ENCODE measurements around the gene GALNT14.

Gene GALNT14

GRCh38 chr2:30959653-30960052 is 178.6 kb downstream of the GALNT14 start:
- no peak overlapping the region for H2AFZ ChIP-seq
- no peaks in the 10 kb centered on the region for H3K9me3 ChIP-seq (ENCODE audit: control insufficient read depth, low read length)
- H3K4me3 ChIP-seq (ENCODE audit: low read depth, low read length): no peak overlapping the region
- H3K27me3 ChIP-seq (ENCODE audit: control insufficient read depth, insufficient read depth, low read length): no peaks in the 10 kb centered on the region
- H3K79me2 ChIP-seq: no peaks in the 10 kb centered on the region
- H3K9ac ChIP-seq: no peak overlapping the region
- no peak for TF ChIP-seq CTCF (IDR thresholded peaks at IDR 0.05)
- no peaks in the 10 kb centered on the region for H3K36me3 ChIP-seq (ENCODE audit: control insufficient read depth, insufficient read depth, low read length)
- no peak overlapping the region for H3K27ac ChIP-seq
- no peaks in the 10 kb centered on the region for H3K4me1 ChIP-seq
- H3K4me2 ChIP-seq (ENCODE audit: low read length): no peak overlapping the region

GRCh38 chr2:30958918-30959265 is 179.3 kb downstream of the GALNT14 start:
- Histone ChIP-seq H3K4me2 (ENCODE audit: low read length) (no peak overlapping the region), H3K27ac (no peak overlapping the region), H3K9ac (no peak overlapping the region), H3K4me1 (no peaks in the 10 kb centered on the region), H3K36me3 (ENCODE audit: control insufficient read depth, insufficient read depth, low read length) (no peaks in the 10 kb centered on the region), H3K9me3 (ENCODE audit: control insufficient read depth, low read length) (no peaks in the 10 kb centered on the region), H3K79me2 (no peaks in the 10 kb centered on the region), H3K4me3 (ENCODE audit: low read depth, low read length) (no peak overlapping the region), H3K27me3 (ENCODE audit: control insufficient read depth, insufficient read depth, low read length) (no peaks in the 10 kb centered on the region), H2AFZ (no peak overlapping the region)
- TF ChIP-seq CTCF (IDR thresholded peaks at IDR 0.05): no peak

- no peaks in the 10 kb centered on the region for H3K4me1 ChIP-seq
- H3K27me3 ChIP-seq (ENCODE audit: control insufficient read depth, insufficient read depth, low read length): no peaks in the 10 kb centered on the region
- no peaks in the 10 kb centered on the region for H3K9me3 ChIP-seq (ENCODE audit: control insufficient read depth, low read length)
- no peak overlapping the region for H3K27ac ChIP-seq
- H3K36me3 ChIP-seq (ENCODE audit: control insufficient read depth, insufficient read depth, low read length): no peaks in the 10 kb centered on the region
- no peak overlapping the region for H2AFZ ChIP-seq
- H3K79me2 ChIP-seq: no peaks in the 10 kb centered on the region
- TF ChIP-seq CTCF (IDR thresholded peaks at IDR 0.05): no peak
- H3K4me3 ChIP-seq (ENCODE audit: low read depth, low read length): no peak overlapping the region
- H3K4me2 ChIP-seq (ENCODE audit: low read length): no peak overlapping the region
- H3K9ac ChIP-seq: no peak overlapping the region
Observed at GRCh38 chr2:30958193-30958917, 179.9 kb downstream of the GALNT14 start.

- no peaks in the 10 kb centered on the region for H3K79me2 ChIP-seq
- no peak overlapping the region for H3K4me2 ChIP-seq (ENCODE audit: low read length)
- H3K9me3 ChIP-seq (ENCODE audit: control insufficient read depth, low read length): no peaks in the 10 kb centered on the region
- no peak overlapping the region for H3K9ac ChIP-seq
- H3K4me3 ChIP-seq (ENCODE audit: low read depth, low read length): no peak overlapping the region
- H2AFZ ChIP-seq: no peak overlapping the region
- H3K27ac ChIP-seq: no peak overlapping the region
- no peaks in the 10 kb centered on the region for H3K4me1 ChIP-seq
- no peaks in the 10 kb centered on the region for H3K36me3 ChIP-seq (ENCODE audit: control insufficient read depth, insufficient read depth, low read length)
- no peaks in the 10 kb centered on the region for H3K27me3 ChIP-seq (ENCODE audit: control insufficient read depth, insufficient read depth, low read length)
- no peak for TF ChIP-seq CTCF (IDR thresholded peaks at IDR 0.05)
Observed at GRCh38 chr2:30957591-30957990, 180.6 kb downstream of the GALNT14 start.

- Histone ChIP-seq H3K36me3 (ENCODE audit: control insufficient read depth, insufficient read depth, low read length) (no peaks in the 10 kb centered on the region), H3K27ac (no peak overlapping the region), H3K27me3 (ENCODE audit: control insufficient read depth, insufficient read depth, low read length) (no peaks in the 10 kb centered on the region), H3K9ac (no peak overlapping the region), H3K4me2 (ENCODE audit: low read length) (no peak overlapping the region), H3K9me3 (ENCODE audit: control insufficient read depth, low read length) (no peaks in the 10 kb centered on the region), H3K4me1 (no peaks in the 10 kb centered on the region), H3K79me2 (no peaks in the 10 kb centered on the region), H3K4me3 (ENCODE audit: low read depth, low read length) (no peak overlapping the region), H2AFZ (no peak overlapping the region)
- no peak for TF ChIP-seq CTCF (IDR thresholded peaks at IDR 0.05)
Observed at GRCh38 chr2:30956995-30957394, 181.2 kb downstream of the GALNT14 start.

Data from parathyroid adenoma (tissue), 2 donors.